GM18505 (cell line): ENCODE measurements around the gene TMEM176A.

Source experiments
- ATAC-seq: cut with Tn5 transposase; IDR thresholded peaks from one replicate; pipeline ENCODE4 v1.9.1; 2021; ENCODE audit not compliant: unreplicated experiment
- POLR2A ChIP-seq: IDR thresholded peaks from 4 replicates; pipeline ENCODE4 v1.6.1; 2011; ENCODE audit warnings: borderline replicate concordance; ENCODE audit not compliant: insufficient read depth, insufficient read length; ENCODE audit errors: extremely low read depth

TMEM176A gene

DNA sequence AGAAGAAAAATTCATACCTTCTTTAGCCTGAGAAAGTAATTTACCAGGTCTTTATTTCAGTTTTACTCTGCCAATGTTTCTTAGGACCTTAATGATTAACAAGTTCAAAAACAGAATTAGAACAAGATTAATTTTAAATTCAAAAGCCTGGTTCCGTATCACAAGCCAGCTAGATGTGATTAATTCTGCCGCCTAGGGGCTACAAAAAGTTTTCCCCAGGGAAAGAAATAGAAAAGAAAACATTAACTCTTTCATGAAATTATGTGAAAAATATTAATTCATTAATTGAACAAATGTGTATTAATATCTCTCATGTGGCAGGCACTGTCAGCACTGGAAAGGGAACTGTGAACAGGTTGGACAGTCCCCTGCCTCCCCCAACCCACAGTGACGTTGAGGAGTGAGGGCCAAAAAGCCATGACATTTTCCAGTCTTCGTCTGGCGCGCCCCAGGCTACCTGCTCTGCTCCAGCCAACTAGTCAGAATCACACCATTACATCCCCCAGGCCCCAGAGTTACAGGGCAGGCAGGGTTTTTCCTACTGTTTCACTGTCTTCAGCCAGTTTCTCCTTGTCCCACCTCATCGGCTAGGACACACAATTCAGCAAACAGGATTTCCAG, 20.1 kb downstream of the TMEM176A start:
- no peak for TF ChIP-seq POLR2A
- no peak for ATAC-seq

DNA sequence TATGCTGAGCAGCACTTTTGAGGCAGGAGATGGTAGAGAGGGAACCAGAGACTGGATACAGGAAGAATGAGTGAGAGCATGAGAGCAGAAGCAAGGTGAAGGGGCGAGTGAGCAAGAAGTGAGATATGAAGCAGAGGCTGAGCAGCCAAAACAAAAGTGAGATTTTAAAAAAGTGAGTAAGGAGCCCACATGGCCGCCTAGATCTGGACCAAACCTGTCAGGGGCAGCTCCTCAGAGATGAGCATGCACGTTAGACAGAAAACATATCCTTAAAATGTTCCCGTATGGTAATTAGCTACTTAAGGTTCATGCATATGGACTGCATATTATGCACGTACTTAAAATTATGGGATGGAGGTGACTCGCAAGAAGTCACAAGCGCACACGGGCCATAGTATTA, 22.5 kb downstream of the TMEM176A start:
- no peak for TF ChIP-seq POLR2A
- ATAC-seq = no peak

DNA sequence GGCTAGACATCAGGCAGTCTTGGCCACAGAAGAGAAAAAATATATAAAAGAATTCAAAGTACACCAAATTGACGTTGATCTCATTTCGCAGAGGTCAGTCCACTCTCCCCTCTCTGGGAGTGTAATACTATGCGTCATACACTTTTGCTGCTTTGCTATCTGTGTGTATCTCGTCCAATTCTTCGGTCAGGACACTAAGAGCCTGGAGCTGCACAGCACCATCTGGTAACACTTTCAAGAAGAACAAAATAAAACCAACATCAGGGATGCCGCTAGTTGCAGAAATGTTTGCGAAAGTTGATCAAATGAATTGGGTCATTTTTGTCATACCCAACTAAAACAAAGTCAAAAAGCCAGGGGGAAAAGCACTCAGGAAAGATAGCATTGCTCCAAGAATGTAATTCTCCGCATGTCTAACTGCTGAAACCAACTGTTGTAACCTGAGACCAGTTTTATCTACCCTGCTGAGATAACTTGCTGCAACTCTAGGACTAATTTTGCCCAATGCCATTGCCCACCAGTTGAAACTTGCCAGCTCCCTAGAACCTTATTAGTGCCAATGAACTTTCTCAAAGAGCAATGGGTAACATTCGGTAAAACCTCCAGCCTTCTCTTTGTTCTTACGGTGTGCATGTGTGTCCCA, 23.0 kb downstream of the TMEM176A start:
- no peak for ATAC-seq
- TF ChIP-seq POLR2A = no peak

DNA sequence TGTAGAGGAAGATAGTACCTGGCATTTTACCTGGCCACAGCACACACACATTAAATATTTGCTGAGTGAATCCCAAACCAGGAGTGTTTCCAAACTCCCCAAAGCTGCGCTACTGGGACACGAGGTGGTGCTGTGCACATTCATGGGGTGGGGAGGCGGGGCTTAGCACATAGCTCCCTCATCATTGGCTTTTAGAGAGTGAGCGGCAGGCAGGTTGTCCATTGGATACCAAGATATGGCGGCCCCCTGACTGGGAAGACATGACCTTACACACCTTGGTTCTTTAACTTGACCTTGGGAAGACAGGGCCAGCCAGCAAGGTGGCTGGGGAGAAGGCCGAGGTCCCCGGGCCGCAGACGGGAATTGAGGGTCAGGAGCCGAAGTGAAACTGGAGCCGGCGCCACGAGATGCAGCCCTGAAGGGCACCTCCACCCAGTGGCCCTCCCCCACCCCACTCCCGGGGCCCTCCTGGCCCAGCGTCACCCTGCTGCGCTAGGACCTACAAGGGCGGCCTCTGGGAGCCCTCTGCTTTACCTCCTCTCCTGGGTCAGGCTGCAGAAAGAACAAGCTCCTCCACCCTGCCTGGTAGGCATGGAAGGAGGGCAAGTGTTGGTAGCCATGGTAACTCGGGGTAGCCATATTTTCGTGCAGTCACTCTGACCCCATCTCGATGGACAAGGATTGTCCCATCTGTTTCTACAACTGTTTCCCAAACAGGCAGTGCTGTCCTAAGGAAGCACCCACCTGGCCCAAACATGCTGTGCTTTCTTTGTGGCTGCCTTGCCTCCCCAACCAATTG, 24.0 kb downstream of the TMEM176A start:
- ATAC-seq = no peak
- no peak for TF ChIP-seq POLR2A

DNA sequence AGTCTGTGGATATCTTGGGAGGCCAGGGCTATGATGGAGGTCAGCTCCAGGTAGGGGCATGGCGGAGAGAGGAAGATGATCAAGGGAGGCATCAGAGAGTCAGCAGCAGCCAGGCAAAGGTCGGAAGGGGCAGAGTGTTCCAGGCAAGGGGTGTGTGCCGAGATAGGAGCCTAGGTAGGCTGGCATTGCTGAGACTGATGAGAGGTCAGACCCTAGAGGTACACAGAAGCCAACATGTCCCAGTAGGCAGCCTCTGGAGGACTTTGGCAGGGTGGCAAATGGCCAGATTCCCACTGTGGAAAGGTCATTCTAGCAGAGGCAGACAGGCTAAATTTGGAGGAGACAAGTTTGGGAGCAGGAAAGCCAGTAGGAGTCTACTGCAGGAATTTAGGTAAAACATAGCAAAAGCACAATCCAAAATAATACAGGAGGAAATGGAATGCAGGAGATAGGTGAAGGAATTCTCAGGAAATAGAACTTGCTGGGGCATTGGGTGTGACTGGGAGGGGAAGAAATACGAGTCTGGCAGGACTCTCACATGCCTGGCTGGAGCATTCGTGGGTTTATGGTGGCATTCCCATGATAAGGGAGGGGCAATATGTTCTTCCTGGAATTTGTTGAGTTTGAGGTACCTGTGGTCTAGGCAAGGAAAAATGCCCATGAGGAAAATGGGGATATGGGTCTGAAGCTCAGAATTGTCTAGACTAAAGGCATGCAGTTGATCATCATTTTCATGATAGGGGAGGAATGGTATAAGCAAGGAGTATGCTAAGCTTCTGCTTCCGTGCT, 25.7 kb downstream of the TMEM176A start:
- no peak for TF ChIP-seq POLR2A
- ATAC-seq = no peak

DNA sequence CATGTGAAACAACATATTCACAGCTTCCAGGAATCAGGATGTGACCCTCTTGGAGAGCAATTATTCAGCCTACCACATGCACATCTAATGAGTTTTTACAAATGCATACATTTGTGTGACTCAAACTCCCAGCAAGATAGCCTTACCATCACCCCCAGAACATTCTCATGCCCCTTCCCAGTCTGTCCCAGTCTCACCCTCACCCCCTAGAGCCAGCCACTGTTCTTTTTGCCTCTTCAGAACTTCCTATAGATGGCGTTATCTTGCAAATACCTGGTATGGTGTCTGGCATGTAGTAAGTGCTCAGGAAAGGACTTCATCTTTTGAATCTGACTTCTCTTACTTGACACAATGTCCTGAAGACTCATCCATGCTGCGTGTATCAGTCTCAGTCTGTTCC, 27.8 kb downstream of the TMEM176A start:
- ATAC-seq = no peak
- TF ChIP-seq POLR2A = no peak

GRCh38 chr7:150829426-150829825, 28.9 kb downstream of the TMEM176A start:
- TF ChIP-seq POLR2A = no peak
- ATAC-seq = no peak

- no peak for ATAC-seq
- no peak for TF ChIP-seq POLR2A
Observed at GRCh38 chr7:150830937-150831336, 30.4 kb downstream of the TMEM176A start.

DNA sequence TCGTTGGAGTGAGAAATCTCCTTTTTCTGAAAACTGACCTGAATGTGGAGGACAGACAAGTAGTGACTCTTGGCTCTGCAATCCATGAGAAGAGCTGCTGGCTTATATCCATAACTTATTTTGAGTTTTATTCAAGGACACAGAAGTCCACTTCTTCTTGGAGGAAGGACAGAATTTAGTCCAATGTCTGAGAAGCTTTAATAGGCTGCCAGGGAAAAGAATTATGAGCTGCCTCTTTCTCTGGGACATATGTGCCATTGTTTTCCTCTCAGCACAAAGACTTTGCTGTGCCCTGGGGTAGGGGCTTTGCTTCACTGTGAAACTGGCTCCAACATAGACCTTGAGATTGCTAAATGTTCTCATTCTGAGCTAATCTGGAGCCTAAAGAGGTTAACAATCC, 31.3 kb downstream of the TMEM176A start:
- no peak for ATAC-seq
- TF ChIP-seq POLR2A = no peak

- TF ChIP-seq POLR2A = no peak
- no peak for ATAC-seq
Observed at GRCh38 chr7:150835019-150835418, 34.5 kb downstream of the TMEM176A start.

- ATAC-seq = no peak
Observed at GRCh38 chr7:150835702-150836280, 35.2 kb downstream of the TMEM176A start.

DNA sequence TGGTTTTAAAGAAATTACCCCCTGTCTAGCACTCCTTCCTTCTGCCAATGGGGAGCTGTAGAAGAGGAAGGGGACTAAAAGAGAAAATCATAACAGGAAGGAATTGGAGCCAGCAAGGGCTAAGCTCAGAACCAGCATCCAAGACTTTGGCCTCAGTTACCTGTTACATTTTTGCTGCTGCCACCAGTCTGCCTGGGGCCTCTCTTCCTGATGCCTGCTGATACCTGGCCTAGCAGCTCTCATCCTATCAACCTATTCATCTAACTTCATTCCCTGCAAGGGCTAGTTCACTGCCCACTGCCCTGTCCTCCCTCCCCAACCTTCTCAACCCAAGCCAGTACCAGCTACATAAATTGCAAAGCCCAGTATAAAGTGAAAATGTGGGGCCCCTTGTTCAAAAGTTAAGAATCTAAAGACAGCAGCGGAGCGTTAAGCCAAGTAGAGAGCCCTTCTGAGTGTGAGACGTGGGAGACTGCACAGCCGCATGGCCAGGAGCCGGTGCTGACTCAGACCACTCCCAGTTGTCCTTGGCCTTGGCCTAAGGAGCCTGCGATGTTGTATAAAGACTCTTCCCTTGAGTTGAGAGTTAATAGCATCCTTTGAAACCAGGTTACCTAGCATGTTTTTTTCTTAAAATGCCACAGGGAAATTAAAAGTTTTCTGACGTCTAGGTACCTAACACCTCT, 38.5 kb downstream of the TMEM176A start:
- ATAC-seq = no peak
- TF ChIP-seq POLR2A = no peak

More at GRCh38 chr7:150835702-150836280, 35.2 kb downstream of the TMEM176A start:
- no peak for TF ChIP-seq POLR2A
